GM10248 (cell line): Measurements from ENCODE around the gene MAOA.

Experiments used
- CTCF ChIA-PET: fragments of 300-600 bp; sonication (Branson Sonifier 250); formaldehyde crosslinking; extraction: SDS; loops from one replicate; lab custom pipeline; 2021; ENCODE audit warnings: antibody characterized with exemption; lab: Yijun Ruan, JAX
- POLR2A ChIA-PET: fragments of 350-650 bp; sonication (Branson Sonifier 250); formaldehyde crosslinking; extraction: SDS; loops from one replicate; lab custom pipeline; 2020; ENCODE audit warnings: antibody characterized with exemption; lab: Yijun Ruan, JAX
- DNase-seq: peaks from one replicate; pipeline ENCODE4 v3.0.0; 2012; ENCODE audit errors: extremely low spot score
- CTCF ChIP-seq: IDR thresholded peaks from 2 replicates; pipeline ENCODE4 v1.5.1; 2012; ENCODE audit warnings: mild to moderate bottlenecking, low read depth; ENCODE audit errors: extremely low read depth, missing control alignments, control extremely low read depth

Gene MAOA

GRCh38 chrX:43756076-43756475 lies 100.0 kb downstream of the MAOA start:
- ChIA-PET POLR2A (no interaction called here), CTCF (no interaction called here)
- DNase-seq = no peak
- TF ChIP-seq CTCF = no peak

GRCh38 chrX:43758044-43758443 lies 101.9 kb downstream of the MAOA start:
- ChIA-PET CTCF (no interaction called here), POLR2A (no interaction called here)
- TF ChIP-seq CTCF = no peak
- no peak for DNase-seq

- CTCF ChIA-PET = no interaction called here
- DNase-seq = no peak
- no peak for TF ChIP-seq CTCF
- POLR2A ChIA-PET = no interaction called here
These were observed 130.0 kb downstream of the MAOA start for GRCh38 chrX:43785930-43786591.
